ENCODE measurements around the gene GRIK4. TPM values are rescaled to one million over a fixed set of nuclear protein-coding genes. Genes with fewer than 3 reads are reported as not detected.

Gene GRIK4
- total and polyA plus RNA-seq, 9 of the 15 experiments (the other 6 are each of a cell fraction or from before 2014, with no cell fraction given), result not detected

DNA sequence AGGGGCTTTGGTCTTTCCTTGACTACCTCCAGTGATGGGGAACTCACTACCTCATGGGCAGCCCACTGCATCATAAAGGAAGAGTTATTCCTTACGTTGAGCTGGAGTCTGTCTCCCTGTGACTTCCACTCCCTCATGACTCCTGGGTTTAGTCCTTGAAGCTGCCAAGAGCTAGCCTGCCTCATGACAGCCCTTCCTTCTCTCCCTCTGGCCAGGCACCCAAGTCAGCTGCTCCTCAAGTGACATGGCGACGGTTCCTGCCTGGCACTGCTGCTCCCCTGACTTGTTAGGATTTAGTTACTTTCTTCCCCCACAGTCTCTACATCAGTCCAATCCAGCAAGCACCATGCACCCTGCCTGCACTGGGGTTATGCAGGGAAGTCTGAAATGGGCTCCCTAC, 316.3 kb downstream of the GRIK4 start:
- Histone ChIP-seq H3K27me3 (ENCODE audit: control insufficient read depth in 2 of 2, insufficient read depth in 2 of 2, low read length in 2 of 2) (peaks cover 3 to 49% of the 10 kb centered on the region in 2 experiments; a peak in 4 of 5 replicates), H2AFZ (ENCODE audit: low read depth, low read length) (no peak overlapping the region), H3K4me2 (ENCODE audit: insufficient read depth, low read length) (no peak overlapping the region), H3K79me2 (ENCODE audit: control insufficient read depth, insufficient read depth, low read length) (no peaks in the 10 kb centered on the region), H3K4me3 (no peak overlapping the region), H3K9me3 (replicated peaks; ENCODE audit: control insufficient read depth, insufficient read depth, low read depth, low read length) (no peaks in the 10 kb centered on the region), H4K20me1 (replicated peaks; ENCODE audit: control insufficient read depth, insufficient read depth, low read length) (peaks cover 7% of the 10 kb centered on the region; the same call in 1 of the 2 replicates), H3K4me1 (replicated peaks in 1 of 2; ENCODE audit: control insufficient read depth in 2 of 2, insufficient read depth in 2 of 2, low read length in 2 of 2) (no peaks in the 10 kb centered on the region), H3K9me1 (ENCODE audit: control insufficient read depth, insufficient read depth, low read length) (no peaks in the 10 kb centered on the region), H3K27ac (ENCODE audit: extremely low read depth, low read depth, low read length) (no peak overlapping the region), H3K9ac (ENCODE audit: insufficient read depth in 1 of 2, low read depth in 2 of 2, low read length in 2 of 2) (no peak overlapping the region), H3K36me3 (ENCODE audit: control insufficient read depth, insufficient read depth, low read length) (no peaks in the 10 kb centered on the region)
- ATAC-seq (no peak), DNase-seq (ENCODE audit: extremely low read depth in 1 of 4, low spot score in 3 of 4) (no peak), FAIRE-seq (no peak)
- WGBS (ENCODE audit: insufficient coverage, low coverage, missing lambda C conversion rate), result 0% methylated on average over 3 of the region's 3 CpGs
- TF ChIP-seq FOXP1 (CRISPR knock-in tag; IDR thresholded peaks at IDR 0.05) (no peak), ZBTB7A (IDR thresholded peaks at IDR 0.05; ENCODE audit: borderline replicate concordance, control insufficient read depth, low read depth, low read length) (no peak), GABPB1 (CRISPR knock-in tag; IDR thresholded peaks at IDR 0.05) (no peak), MCM2 (IDR thresholded peaks at IDR 0.05; ENCODE audit: low read depth) (no peak), SRF (CRISPR knock-in tag; IDR thresholded peaks at IDR 0.05) (no peak), GABPB2 (CRISPR knock-in tag; conservative IDR thresholded peaks at IDR 0.05) (no peak), ZNF143 (CRISPR knock-in tag; IDR thresholded peaks at IDR 0.05) (no peak), EZH2 (IDR thresholded peaks at IDR 0.05; ENCODE audit: borderline replicate concordance, low read depth, low read length) (no peak), TBP (optimal IDR thresholded peaks at IDR 0.05; ENCODE audit: low read depth, low read length) (no peak), KLF6 (CRISPR knock-in tag; IDR thresholded peaks at IDR 0.05; ENCODE audit: borderline replicate concordance) (no peak), ZNF76 (CRISPR knock-in tag; IDR thresholded peaks at IDR 0.05; ENCODE audit: borderline replicate concordance) (no peak)
- TF ChIP-seq, protein P1, sequence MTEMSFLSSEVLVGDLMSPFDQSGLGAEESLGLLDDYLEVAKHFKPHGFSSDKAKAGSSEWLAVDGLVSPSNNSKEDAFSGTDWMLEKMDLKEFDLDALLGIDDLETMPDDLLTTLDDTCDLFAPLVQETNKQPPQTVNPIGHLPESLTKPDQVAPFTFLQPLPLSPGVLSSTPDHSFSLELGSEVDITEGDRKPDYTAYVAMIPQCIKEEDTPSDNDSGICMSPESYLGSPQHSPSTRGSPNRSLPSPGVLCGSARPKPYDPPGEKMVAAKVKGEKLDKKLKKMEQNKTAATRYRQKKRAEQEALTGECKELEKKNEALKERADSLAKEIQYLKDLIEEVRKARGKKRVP (CRISPR knock-in tag; IDR thresholded peaks at IDR 0.05), result no peak
- TF ChIP-seq, protein P2, sequence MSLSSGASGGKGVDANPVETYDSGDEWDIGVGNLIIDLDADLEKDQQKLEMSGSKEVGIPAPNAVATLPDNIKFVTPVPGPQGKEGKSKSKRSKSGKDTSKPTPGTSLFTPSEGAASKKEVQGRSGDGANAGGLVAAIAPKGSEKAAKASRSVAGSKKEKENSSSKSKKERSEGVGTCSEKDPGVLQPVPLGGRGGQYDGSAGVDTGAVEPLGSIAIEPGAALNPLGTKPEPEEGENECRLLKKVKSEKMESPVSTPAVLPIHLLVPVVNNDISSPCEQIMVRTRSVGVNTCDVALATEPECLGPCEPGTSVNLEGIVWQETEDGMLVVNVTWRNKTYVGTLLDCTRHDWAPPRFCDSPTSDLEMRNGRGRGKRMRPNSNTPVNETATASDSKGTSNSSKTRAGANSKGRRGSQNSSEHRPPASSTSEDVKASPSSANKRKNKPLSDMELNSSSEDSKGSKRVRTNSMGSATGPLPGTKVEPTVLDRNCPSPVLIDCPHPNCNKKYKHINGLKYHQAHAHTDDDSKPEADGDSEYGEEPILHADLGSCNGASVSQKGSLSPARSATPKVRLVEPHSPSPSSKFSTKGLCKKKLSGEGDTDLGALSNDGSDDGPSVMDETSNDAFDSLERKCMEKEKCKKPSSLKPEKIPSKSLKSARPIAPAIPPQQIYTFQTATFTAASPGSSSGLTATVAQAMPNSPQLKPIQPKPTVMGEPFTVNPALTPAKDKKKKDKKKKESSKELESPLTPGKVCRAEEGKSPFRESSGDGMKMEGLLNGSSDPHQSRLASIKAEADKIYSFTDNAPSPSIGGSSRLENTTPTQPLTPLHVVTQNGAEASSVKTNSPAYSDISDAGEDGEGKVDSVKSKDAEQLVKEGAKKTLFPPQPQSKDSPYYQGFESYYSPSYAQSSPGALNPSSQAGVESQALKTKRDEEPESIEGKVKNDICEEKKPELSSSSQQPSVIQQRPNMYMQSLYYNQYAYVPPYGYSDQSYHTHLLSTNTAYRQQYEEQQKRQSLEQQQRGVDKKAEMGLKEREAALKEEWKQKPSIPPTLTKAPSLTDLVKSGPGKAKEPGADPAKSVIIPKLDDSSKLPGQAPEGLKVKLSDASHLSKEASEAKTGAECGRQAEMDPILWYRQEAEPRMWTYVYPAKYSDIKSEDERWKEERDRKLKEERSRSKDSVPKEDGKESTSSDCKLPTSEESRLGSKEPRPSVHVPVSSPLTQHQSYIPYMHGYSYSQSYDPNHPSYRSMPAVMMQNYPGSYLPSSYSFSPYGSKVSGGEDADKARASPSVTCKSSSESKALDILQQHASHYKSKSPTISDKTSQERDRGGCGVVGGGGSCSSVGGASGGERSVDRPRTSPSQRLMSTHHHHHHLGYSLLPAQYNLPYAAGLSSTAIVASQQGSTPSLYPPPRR (CRISPR knock-in tag; IDR thresholded peaks at IDR 0.05; ENCODE audit: borderline replicate concordance), result no peak
- TF ChIP-seq, protein P3, sequence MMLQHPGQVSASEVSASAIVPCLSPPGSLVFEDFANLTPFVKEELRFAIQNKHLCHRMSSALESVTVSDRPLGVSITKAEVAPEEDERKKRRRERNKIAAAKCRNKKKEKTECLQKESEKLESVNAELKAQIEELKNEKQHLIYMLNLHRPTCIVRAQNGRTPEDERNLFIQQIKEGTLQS (IDR thresholded peaks at IDR 0.05), result no peak
- TF ChIP-seq, protein P3 (CRISPR knock-in tag; conservative IDR thresholded peaks at IDR 0.05), result no peak
- TF ChIP-seq, protein P4, sequence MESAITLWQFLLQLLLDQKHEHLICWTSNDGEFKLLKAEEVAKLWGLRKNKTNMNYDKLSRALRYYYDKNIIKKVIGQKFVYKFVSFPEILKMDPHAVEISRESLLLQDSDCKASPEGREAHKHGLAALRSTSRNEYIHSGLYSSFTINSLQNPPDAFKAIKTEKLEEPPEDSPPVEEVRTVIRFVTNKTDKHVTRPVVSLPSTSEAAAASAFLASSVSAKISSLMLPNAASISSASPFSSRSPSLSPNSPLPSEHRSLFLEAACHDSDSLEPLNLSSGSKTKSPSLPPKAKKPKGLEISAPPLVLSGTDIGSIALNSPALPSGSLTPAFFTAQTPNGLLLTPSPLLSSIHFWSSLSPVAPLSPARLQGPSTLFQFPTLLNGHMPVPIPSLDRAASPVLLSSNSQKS (CRISPR knock-in tag; IDR thresholded peaks at IDR 0.05), result no peak
- intact Hi-C loops (cut with micrococcal nuclease) (no loop called here), in situ Hi-C loops (cut with MboI) (no loop called here)
- BruUV-seq (replicated peaks), result no TSS peak
- CTCF ChIA-PET (ENCODE audit: low intra/inter-chr PET ratio), result no interaction called here
- POLR2A ChIA-PET, result no interaction called here

Measured in K562 (cell line).